GM19372 (cell line): ENCODE measurements around the gene TPD52L1.
A peak's percentile ranks its signal among the peaks of the same experiment; 100 is the strongest.
"Not testable (repeated sequence)": the region's sequence is repeated elsewhere in the genome, so short reads cannot be mapped to it uniquely, and the experiment has no call there.

Experiments used
- ATAC-seq: cut with Tn5 transposase; IDR thresholded peaks from one replicate; pipeline ENCODE4 v1.9.1; 2021; ENCODE audit warnings: mild to moderate bottlenecking, low read depth, moderate library complexity; ENCODE audit not compliant: unreplicated experiment

The TPD52L1 gene

GRCh38 chr6:125153391-125154117 is at the start of gene TPD52L1:
Gene TPD52L1, plus strand, starts transcription at chr6:125153773. Its CDS starts 179 bp downstream, at chr6:125153952.
- peak; percentile 97 for ATAC-seq

GRCh38 chr6:125104425-125104824 is 49.1 kb upstream of the TPD52L1 start:
- ATAC-seq: no peak

GRCh38 chr6:125107048-125107447 is 46.5 kb upstream of the TPD52L1 start:
- no peak for ATAC-seq

GRCh38 chr6:125107896-125108295 is 45.7 kb upstream of the TPD52L1 start:
- no peak for ATAC-seq

- no peak for ATAC-seq
Measured at GRCh38 chr6:125110056-125110455, 43.5 kb upstream of the TPD52L1 start.

- no peak for ATAC-seq
Measured at GRCh38 chr6:125111219-125111983, 42.2 kb upstream of the TPD52L1 start.

- ATAC-seq: no peak
Measured at GRCh38 chr6:125112934-125113333, 40.6 kb upstream of the TPD52L1 start.

- ATAC-seq: no peak
Measured at GRCh38 chr6:125114248-125114858, 39.2 kb upstream of the TPD52L1 start.

- ATAC-seq: no peak
Measured at GRCh38 chr6:125116170-125116569, 37.4 kb upstream of the TPD52L1 start.

GRCh38 chr6:125116710-125117109 is 36.9 kb upstream of the TPD52L1 start:
- no peak for ATAC-seq

GRCh38 chr6:125117818-125118217 is 35.8 kb upstream of the TPD52L1 start:
- ATAC-seq: no peak

- no peak for ATAC-seq
Measured at GRCh38 chr6:125120054-125120590, 33.5 kb upstream of the TPD52L1 start.

- no peak for ATAC-seq
Measured at GRCh38 chr6:125121894-125122293, 31.7 kb upstream of the TPD52L1 start.

GRCh38 chr6:125123051-125123450 is 30.5 kb upstream of the TPD52L1 start:
- no peak for ATAC-seq

- no peak for ATAC-seq
Measured at GRCh38 chr6:125123468-125124048, 30.0 kb upstream of the TPD52L1 start.

- no peak for ATAC-seq
Measured at GRCh38 chr6:125124049-125124669, 29.4 kb upstream of the TPD52L1 start.

GRCh38 chr6:125125856-125126255 is 27.7 kb upstream of the TPD52L1 start:
- not testable (repeated sequence) for ATAC-seq

GRCh38 chr6:125129354-125129753 is 24.2 kb upstream of the TPD52L1 start:
- no peak for ATAC-seq

- ATAC-seq: no peak
Measured at GRCh38 chr6:125132058-125132457, 21.5 kb upstream of the TPD52L1 start.

GRCh38 chr6:125136378-125136777 is 17.2 kb upstream of the TPD52L1 start:
- ATAC-seq: no peak
